Testis (tissue), 2 donors: ENCODE results near the gene ALOX15B.

Source experiments
- CTCF ChIP-seq, 3 experiments: fragments of 450-650 bp in 2 of 3; fragments of 200-600 bp in 1 of 3; sonication (generic) in 1 of 3; IDR thresholded peaks; one replicate each; pipeline ENCODE4 v1.5.1; 2016 to 2019; ENCODE audit warnings: antibody characterized with exemption in 3 of 3, mild to moderate bottlenecking in 2 of 3, moderate library complexity in 1 of 3
- POLR2A ChIP-seq: fragments of 450-650 bp; IDR thresholded peaks from one replicate; pipeline ENCODE4 v1.6.1; 2017; ENCODE audit warnings: antibody characterized with exemption, mild to moderate bottlenecking, moderate library complexity

GRCh38 chr17:8012045-8012580 lies 26.7 kb upstream of the ALOX15B start:
- no peak for TF ChIP-seq CTCF (IDR thresholded peaks at IDR 0.05)
- TF ChIP-seq POLR2A, result no peak
